ENCODE measurements around the gene KIF1A. TPM values are rescaled to one million over a fixed set of nuclear protein-coding genes. Genes with fewer than 3 reads are reported as not detected.
"Not testable (repeated sequence)": the region's sequence is repeated elsewhere in the genome, so short reads cannot be mapped to it uniquely, and the experiment has no call there.

The KIF1A gene
- total RNA-seq, 2 donors from 2014 or later, result 27.4 to 51.5 TPM

- ATAC-seq (no peak), DNase-seq (no peak)
- intact Hi-C loops (cut with DNase I), result no loop called here
Measured at GRCh38 chr2:240689975-240690374, 130.0 kb downstream of the KIF1A start.

DNA sequence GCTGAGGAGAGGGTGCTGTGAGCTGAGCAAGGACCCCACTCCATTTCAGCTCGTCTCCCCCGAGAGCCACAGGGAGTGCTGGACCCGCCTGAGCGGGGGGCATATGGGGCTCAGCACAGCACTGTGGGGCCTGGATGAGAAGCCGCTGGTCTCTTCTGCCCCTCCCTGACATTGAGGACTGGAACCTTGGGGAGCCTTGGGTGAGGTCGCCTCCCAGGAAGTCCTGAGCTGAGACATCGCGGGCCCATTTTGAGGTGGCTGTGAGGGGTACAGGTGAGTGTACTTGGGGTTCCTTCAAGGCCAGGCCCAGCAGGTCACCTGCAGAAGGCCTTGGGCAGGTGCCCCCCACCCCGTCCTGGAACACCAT is 131.5 kb downstream of the KIF1A start:
- intact Hi-C loops (cut with DNase I), result no loop called here
- no peak for ATAC-seq
- no peak for DNase-seq

DNA sequence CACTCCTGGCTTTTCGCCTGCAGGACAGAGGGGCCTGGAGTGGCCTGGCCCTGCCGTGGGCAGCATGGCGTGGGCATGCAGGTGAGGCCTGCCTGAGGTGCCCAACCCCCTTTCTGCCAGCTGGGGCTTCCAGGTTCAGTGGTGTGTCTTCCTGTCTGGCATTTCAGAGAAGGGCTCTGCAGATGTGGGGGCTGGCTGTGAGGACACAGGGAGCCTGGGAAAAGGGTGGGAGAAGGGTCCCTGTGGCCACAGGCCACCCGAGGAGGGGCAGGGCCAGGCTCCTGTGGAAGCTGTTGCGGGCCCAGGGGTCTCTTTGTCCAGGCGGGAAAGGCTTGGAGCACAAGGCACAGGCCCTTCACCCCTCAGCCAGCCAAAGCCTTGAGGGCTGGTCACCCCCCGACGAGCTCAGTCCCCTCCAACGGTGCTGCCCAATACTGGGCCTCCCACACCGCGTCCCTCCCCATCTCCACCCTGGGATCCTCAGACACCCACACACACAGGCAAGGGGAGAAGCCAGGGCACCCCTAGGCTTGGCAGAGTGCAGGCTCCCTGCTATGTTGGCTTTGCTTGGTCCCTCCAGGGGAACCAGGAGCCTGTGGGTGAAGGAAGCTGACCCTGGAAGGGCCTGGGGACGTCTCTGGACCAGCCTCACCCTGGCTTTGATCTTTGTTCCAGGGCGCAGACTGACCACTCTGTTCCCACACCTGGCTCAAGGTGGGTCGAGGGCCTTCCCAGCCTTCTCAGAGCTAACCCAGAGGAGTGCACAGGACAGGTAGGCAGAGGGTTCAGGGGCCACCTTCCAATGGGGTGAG is 132.1 kb downstream of the KIF1A start:
- no peak for ATAC-seq

DNA sequence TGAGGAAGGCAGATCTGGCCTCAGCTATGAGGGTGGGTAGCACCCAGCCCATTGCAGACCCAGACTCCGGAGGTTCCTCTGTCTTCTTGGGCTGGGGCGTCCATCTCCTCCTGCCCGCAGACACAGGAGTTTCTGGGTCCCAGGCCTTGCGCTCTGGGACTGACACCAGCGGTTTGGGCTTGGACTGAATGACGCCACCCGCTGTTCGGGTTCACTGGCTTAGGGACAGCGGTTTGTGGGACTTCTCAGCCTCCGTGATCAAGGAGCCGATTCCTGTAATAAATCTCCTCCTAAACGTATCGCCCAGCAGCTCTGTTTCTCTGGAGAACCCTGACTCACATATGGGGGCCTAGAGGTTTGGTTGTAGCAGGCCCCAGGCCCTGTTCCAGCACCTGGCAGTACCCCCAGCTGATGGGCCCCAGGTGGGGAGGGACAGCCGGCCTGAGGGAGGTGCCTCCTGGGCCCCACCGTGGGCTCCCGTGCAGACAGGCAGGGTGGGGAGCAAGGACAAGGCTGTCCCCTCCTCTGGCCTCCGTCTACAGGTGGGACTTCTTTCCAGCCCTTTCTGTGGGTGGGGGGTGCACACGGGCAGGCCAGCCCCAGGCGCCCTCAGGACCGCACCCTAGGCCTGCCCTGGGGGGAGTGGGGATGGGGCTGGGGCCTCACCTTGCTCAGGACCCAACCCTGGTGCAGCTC is 132.8 kb downstream of the KIF1A start:
- no peak for ATAC-seq

More for the DNA sequence above, 132.1 kb downstream of the KIF1A start:
- intact Hi-C loops (cut with DNase I), result no loop called here
- no peak for DNase-seq

GRCh38 chr2:240686460-240686859 is 133.6 kb downstream of the KIF1A start:
- DNase-seq, result no peak
- ATAC-seq, result no peak
- intact Hi-C loops (cut with DNase I), result no loop called here

More for the DNA sequence above, 132.8 kb downstream of the KIF1A start:
- intact Hi-C loops (cut with DNase I), result no loop called here
- no peak for DNase-seq

DNA sequence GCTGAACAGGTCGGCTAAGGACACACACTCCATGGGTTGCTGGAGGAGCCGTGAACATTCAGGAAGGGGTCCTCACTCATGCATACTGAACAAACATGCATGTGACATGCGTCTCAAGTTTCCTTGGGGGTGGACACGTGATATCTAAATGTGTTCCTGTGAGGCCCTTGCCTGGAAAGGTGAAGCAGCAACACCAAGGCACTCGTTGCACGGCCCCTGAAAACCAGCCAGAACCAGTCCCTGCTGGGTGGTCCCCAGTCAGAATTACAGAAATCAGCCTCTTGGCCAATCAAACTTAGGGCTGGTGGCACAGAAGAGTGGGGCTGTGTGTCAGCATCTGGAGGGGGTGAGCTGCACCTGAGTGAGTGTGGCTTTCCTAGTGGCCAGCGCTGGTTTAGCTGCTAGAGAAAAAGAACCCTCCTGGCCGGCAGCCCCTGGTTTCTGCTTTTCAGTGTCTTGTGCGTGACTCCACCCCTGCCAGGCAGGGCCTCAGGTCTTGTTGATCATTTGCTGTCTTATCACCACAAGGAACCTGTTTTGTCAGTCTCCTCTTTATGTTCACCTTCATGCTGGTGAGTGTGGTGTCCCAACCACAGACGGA is 134.1 kb downstream of the KIF1A start:
- DNase-seq (no peak), ATAC-seq (no peak)
- intact Hi-C loops (cut with DNase I), result no loop called here

DNA sequence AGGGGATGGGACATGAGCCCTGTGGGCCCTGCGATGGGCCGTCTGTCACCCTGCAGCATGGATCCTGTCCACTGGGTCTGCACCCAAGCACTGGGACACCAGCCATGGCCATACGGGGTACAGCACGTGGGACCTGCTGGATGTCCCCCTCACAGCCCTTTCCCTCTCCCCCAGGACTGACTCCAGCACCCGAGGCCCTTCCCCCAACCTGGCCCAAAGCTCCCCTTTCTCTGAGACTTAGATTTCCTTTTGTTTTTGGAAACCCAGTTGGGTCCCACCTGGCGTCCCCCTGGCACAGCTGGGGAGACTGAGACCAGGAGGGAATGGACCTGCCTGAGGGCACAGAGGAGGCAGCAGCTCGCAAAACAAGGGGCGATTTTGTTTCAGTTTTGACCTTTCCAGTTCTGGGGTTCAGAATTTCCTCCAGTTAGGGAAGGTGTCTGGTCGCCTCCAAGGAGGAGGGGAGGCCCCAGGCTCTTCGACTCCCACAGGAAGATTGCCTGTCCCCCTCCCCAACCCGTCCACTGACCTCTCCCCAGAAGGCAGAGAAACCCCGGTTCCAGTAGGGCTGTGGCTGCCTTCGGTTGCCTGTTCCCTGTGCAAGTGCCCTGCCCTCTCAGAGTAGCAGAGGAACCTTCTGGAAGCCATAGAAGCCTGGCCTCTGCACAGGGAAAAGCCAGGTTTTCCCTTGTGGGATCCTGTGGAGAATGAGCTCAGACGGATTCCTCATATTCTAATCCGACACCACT is 135.9 kb downstream of the KIF1A start:
- DNase-seq; ATAC-seq; intact Hi-C loops (cut with DNase I): not testable (repeated sequence)

DNA sequence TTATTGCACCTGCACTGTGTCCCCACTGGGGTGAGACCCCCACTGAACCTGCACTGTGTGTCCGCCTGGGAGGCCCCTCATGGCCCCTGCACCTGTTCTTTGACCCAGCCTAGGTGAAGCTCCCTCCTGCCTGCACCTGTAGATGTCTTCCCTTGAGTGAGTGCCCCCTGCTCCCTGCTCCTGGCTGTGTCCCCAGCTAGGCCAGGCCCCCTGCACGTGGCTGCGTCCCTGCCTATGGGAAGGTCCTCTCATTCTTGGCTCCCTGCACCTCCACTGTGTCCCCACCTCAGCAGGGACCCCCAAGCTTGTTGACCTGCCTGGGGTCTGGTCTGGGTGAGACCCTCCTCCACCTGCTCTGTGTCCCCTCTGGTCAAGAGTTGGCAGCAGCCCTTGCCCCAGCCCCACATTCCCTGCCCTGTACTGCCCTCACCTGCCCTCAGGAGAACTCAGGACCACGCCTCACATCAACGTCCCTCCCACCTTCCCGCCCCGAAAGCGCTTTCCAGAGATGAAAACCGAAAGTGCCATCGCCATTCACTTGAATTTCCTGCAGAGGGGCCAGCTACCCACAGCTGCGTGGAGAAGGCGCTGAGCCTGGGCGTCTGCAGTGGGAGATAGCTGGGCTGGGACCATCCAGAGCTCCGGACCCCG is 136.6 kb downstream of the KIF1A start:
- DNase-seq; intact Hi-C loops (cut with DNase I); ATAC-seq: not testable (repeated sequence)

GRCh38 chr2:240682431-240683224 is 137.4 kb downstream of the KIF1A start, which contains the start of gene AQP12B:
AQP12B (minus strand) TSS chr2:240682885; CDS start chr2:240682837, 48 bp downstream.
- intact Hi-C loops (cut with DNase I); ATAC-seq; DNase-seq: not testable (repeated sequence)

DNA sequence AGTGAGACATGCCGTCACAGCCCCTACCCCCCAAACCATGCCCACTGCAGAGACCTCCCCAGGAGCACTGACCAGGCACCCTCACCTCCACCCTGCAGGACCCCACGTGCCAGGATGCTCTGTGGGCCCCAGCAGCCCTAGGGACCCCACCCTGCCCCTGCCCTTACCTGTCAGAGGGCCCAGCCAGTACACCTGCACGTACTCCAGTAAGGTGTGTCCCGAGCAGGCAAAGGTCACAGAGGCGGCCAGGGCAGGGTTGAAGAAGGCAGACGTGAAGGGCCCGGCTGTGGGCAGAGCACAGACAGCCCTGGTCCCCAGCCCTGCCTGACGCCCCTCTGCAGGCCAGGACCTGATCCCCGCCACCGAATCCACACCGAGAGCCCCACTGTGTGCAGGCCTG is 139.8 kb downstream of the KIF1A start:
- ATAC-seq; DNase-seq; intact Hi-C loops (cut with DNase I): not testable (repeated sequence)

GRCh38 chr2:240678909-240679308 is 141.1 kb downstream of the KIF1A start:
- intact Hi-C loops (cut with DNase I); DNase-seq; ATAC-seq: not testable (repeated sequence)

DNA sequence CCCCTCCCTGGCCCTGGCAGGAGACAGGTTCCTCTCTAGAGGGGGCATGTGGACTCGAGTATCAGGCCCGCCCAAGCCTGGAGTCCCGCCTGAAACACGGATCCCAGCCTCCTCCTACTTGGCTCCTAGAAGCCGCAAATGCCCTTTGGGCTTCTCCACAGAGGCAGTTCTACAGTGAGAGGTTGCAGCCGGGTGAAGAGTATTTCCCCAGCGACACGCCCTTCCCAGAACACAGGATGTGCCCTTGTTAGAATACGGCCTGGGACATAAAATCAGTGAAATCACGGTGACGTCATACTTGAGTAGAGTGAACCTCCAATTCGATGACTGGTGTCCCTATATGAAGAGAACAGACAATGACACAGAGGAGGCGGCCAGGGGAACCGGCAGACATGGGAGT is 142.0 kb downstream of the KIF1A start:
- DNase-seq; ATAC-seq; intact Hi-C loops (cut with DNase I): not testable (repeated sequence)

GRCh38 chr2:240675345-240675744 is 144.7 kb downstream of the KIF1A start:
- DNase-seq; intact Hi-C loops (cut with DNase I): not testable (repeated sequence)
- peak; percentile 45 to 64 for ATAC-seq

DNA sequence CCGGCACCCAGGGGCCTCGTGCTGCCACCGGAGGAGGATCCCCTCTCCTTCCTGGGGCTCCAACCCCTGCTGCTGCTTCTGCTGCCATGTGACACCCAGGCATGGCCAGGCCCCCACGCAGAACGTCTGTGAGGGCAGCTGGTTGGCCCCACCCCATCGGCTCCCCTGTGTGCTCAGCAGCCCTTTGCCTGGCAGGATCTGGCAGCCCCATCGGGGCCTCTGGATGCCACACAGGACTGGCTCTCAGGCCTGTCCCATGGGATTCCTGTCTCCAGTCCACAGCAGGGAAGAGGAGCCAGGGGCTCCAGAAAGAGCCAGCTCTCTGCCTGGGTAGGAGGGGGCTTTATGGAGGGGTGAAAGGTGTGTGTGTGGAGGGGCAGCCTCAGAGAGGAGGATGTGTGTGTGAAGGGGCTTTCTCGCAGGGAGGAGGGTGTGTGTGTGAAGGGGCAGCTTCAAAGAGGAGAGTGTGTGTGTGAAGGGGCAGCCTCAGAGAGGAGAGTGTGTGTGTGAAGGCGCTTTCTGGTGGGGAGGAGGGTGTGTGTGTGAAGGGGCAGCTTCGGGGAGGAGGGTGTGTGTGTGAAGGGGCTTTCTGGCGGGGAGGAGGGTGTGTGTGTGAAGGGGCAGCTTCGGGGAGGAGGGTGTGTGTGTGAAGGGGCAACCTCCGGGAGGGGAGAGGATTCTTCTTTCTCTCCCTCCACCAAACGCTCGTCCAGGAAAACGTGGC is 145.4 kb downstream of the KIF1A start:
- intact Hi-C loops (cut with DNase I); DNase-seq; ATAC-seq: not testable (repeated sequence)

- ATAC-seq (no peak), DNase-seq (no peak)
- intact Hi-C loops (cut with DNase I), result no loop called here
Measured at GRCh38 chr2:240672701-240673190, 147.3 kb downstream of the KIF1A start.

DNA sequence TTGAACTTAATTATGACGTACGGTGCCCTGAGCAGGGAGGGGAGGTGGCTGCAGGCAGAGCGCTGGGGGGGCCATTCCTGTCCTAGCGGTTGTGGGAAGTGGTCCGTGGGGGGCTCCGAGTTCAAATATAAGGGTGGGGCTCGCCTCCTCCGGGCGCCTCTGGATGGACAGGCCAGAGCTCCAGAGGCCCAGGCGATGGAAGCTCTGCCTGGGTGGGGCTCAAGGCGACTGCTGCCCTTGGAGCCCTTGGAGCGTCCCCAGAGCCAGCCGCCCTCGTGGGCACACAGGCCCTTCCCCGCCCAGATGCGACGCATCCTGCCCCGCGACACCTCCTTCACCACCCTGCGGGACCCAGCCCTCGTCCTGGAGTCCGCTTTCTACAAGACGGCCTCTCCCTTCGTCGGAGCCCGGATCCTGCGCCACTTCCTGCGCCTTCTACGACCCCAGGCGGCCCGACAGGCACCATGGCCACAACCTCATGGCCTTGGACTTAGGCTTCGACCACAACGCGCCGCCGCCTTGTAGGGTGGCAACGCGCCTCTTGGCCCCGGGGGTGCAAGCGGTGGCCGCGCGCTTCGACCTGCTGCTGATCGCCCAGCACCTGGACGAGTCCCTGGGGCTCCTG is 147.8 kb downstream of the KIF1A start:
- ATAC-seq (no peak), DNase-seq (no peak)

GRCh38 chr2:240670950-240671349 is 149.1 kb downstream of the KIF1A start:
- DNase-seq (no peak), ATAC-seq (no peak)
- intact Hi-C loops (cut with DNase I), result no loop called here

More for the DNA sequence above, 147.8 kb downstream of the KIF1A start:
- intact Hi-C loops (cut with DNase I), result no loop called here
